Thyroid gland (tissue), 4 donors: ENCODE results near the gene TMEM170B.

Experiments
- POLR2A ChIP-seq, 2 donors: fragments of 450-650 bp; IDR thresholded peaks; one replicate each; pipeline ENCODE4 v1.6.1; 2017; ENCODE audit warnings: antibody characterized with exemption in 2 of 2, mild to moderate bottlenecking in 2 of 2, moderate library complexity in 1 of 2
- TF ChIP-seq, protein P1 (sequence below), 6 experiments: fragments of 200-600 bp in 3 of 6; fragments of 450-650 bp in 3 of 6; sonication (generic) in 3 of 6; IDR thresholded peaks; one replicate each; pipeline ENCODE4 v1.5.1; 2016 to 2019; ENCODE audit warnings: antibody characterized with exemption in 6 of 6, mild to moderate bottlenecking in 2 of 6, inconsistent platforms in 1 of 6, moderate library complexity in 1 of 6

DNA sequence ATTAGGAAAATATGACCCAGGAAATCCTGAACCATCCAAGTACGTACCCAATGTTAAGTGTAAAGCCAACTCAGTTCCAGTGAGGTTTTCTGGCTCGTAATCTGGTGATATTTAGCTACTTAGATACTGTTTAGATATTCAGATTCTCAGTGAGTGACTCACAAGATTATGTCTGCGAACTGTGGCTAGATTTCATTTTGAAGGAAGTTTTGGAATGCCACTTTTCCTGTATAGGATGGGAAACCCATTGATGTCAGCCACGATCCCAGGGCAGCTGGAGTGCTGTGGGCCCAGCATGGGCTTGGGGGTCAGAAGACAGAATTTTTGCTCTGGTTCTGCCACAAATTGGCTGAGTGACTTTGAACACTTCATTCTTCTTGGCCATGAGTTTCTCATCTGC, 76.3 kb downstream of the TMEM170B start:
- TF ChIP-seq, protein P1, sequence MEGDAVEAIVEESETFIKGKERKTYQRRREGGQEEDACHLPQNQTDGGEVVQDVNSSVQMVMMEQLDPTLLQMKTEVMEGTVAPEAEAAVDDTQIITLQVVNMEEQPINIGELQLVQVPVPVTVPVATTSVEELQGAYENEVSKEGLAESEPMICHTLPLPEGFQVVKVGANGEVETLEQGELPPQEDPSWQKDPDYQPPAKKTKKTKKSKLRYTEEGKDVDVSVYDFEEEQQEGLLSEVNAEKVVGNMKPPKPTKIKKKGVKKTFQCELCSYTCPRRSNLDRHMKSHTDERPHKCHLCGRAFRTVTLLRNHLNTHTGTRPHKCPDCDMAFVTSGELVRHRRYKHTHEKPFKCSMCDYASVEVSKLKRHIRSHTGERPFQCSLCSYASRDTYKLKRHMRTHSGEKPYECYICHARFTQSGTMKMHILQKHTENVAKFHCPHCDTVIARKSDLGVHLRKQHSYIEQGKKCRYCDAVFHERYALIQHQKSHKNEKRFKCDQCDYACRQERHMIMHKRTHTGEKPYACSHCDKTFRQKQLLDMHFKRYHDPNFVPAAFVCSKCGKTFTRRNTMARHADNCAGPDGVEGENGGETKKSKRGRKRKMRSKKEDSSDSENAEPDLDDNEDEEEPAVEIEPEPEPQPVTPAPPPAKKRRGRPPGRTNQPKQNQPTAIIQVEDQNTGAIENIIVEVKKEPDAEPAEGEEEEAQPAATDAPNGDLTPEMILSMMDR (IDR thresholded peaks at IDR 0.05) = no peak
- TF ChIP-seq POLR2A (IDR thresholded peaks at IDR 0.05) = no peak
